Measurements from ENCODE around the gene KCNJ11.
A peak's percentile ranks its signal among the peaks of the same experiment; 100 is the strongest.

KCNJ11 gene

GRCh38 chr11:17406082-17406817, 17.8 kb upstream of the KCNJ11 start:
- TF ChIP-seq CTCF (IDR thresholded peaks at IDR 0.05), result no peak
- no peaks in the 10 kb centered on the region for H3K9me3 ChIP-seq (ENCODE audit: control insufficient read depth, low read length)
- no peaks in the 10 kb centered on the region for H3K36me3 ChIP-seq (ENCODE audit: control insufficient read depth, insufficient read depth, low read length)
- no peaks in the 10 kb centered on the region for H3K27me3 ChIP-seq (ENCODE audit: control insufficient read depth, insufficient read depth, low read length)
- peak overlapping the region; percentile 53 for H3K27ac ChIP-seq
- H2AFZ ChIP-seq, result peak overlapping the region; percentile 80
- peak overlapping the region; percentile 38 for H3K4me2 ChIP-seq (ENCODE audit: low read length)
- no peak overlapping the region for H3K4me3 ChIP-seq (ENCODE audit: low read depth, low read length)
- no peak overlapping the region for H3K9ac ChIP-seq
- no peaks in the 10 kb centered on the region for H3K79me2 ChIP-seq
- no peaks in the 10 kb centered on the region for H3K4me1 ChIP-seq

GRCh38 chr11:17405232-17406005, 17.0 kb upstream of the KCNJ11 start:
- peak overlapping the region; percentile 53 for H3K27ac ChIP-seq
- H3K4me3 ChIP-seq (ENCODE audit: low read depth, low read length), result no peak overlapping the region
- peak overlapping the region; percentile 38 for H3K4me2 ChIP-seq (ENCODE audit: low read length)
- H3K4me1 ChIP-seq, result no peaks in the 10 kb centered on the region
- H3K9me3 ChIP-seq (ENCODE audit: control insufficient read depth, low read length), result no peaks in the 10 kb centered on the region
- no peaks in the 10 kb centered on the region for H3K79me2 ChIP-seq
- H2AFZ ChIP-seq, result peak overlapping the region; percentile 80
- no peaks in the 10 kb centered on the region for H3K36me3 ChIP-seq (ENCODE audit: control insufficient read depth, insufficient read depth, low read length)
- peak; percentile 28 for TF ChIP-seq CTCF (IDR thresholded peaks at IDR 0.05)
- no peaks in the 10 kb centered on the region for H3K27me3 ChIP-seq (ENCODE audit: control insufficient read depth, insufficient read depth, low read length)
- no peak overlapping the region for H3K9ac ChIP-seq

GRCh38 chr11:17403980-17404759, 15.7 kb upstream of the KCNJ11 start:
- H3K4me2 ChIP-seq (ENCODE audit: low read length), result no peak overlapping the region
- no peak overlapping the region for H3K4me3 ChIP-seq (ENCODE audit: low read depth, low read length)
- no peaks in the 10 kb centered on the region for H3K4me1 ChIP-seq
- no peak for TF ChIP-seq CTCF (IDR thresholded peaks at IDR 0.05)
- H3K9me3 ChIP-seq (ENCODE audit: control insufficient read depth, low read length), result no peaks in the 10 kb centered on the region
- H3K27me3 ChIP-seq (ENCODE audit: control insufficient read depth, insufficient read depth, low read length), result no peaks in the 10 kb centered on the region
- no peak overlapping the region for H3K27ac ChIP-seq
- H3K9ac ChIP-seq, result no peak overlapping the region
- H3K36me3 ChIP-seq (ENCODE audit: control insufficient read depth, insufficient read depth, low read length), result no peaks in the 10 kb centered on the region
- no peak overlapping the region for H2AFZ ChIP-seq
- no peaks in the 10 kb centered on the region for H3K79me2 ChIP-seq

- Histone ChIP-seq H3K4me2 (ENCODE audit: low read length) (no peak overlapping the region), H3K79me2 (no peaks in the 10 kb centered on the region), H3K27me3 (ENCODE audit: control insufficient read depth, insufficient read depth, low read length) (no peaks in the 10 kb centered on the region), H3K4me3 (ENCODE audit: low read depth, low read length) (no peak overlapping the region), H3K27ac (no peak overlapping the region), H2AFZ (no peak overlapping the region), H3K9ac (no peak overlapping the region), H3K4me1 (no peaks in the 10 kb centered on the region), H3K9me3 (ENCODE audit: control insufficient read depth, low read length) (no peaks in the 10 kb centered on the region), H3K36me3 (ENCODE audit: control insufficient read depth, insufficient read depth, low read length) (no peaks in the 10 kb centered on the region)
- TF ChIP-seq CTCF (IDR thresholded peaks at IDR 0.05), result no peak
Observed at GRCh38 chr11:17402486-17402885, 14.0 kb upstream of the KCNJ11 start.
